ENCODE results near the gene SUSD6. TPM values are rescaled to one million over a fixed set of nuclear protein-coding genes. Genes with fewer than 3 reads are reported as not detected.
A peak's percentile ranks its signal among the peaks of the same experiment; 100 is the strongest.

Gene SUSD6
- total and polyA plus RNA-seq, 9 of the 15 experiments (the other 6 are each of a cell fraction or from before 2014, with no cell fraction given) = 2.9 to 20.7 (median 5.6) TPM

DNA sequence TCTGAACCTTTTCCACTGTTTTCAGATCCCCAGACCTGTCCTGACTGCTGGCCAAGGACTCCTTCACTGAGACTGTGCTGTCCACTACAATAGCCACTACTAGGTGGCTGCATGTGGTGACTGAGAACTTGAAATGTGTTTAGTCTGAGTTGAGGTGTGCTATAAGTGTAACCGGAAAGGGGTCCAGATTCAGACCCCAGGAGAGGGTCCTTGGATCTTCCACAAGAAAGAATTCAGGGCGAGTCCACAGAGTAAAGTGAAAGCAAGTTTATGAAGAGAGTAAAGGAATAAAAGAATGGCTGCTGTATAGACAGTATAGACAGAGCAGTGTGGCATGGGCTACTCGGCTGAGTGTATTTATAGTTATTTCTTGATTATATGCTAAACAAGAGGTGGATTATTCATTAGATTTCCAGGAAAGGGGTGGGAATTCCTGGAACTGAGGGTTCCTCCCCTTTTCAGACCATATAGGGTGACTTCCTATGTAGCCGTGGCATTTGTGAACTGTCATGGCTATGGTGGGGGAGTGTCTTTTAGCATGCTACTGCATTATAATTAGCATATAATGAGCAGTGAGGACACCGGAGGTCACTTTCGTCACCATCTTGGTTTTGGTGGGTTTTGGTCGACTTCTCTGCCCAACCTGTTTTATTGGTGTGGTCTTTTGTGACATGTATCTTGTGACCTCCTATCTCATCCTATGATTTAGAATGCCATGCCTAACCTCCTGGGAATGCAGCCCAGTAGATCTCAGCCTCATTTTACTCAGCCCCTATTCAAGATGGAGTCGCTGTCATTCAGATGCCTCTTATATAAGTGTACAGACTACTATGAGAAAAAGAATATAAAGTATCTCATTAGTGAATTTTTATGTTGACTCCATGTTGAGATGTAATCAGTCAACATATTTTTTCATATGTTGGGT is 85.5 kb downstream of the SUSD6 start (continued):
- TF ChIP-seq, protein P1, sequence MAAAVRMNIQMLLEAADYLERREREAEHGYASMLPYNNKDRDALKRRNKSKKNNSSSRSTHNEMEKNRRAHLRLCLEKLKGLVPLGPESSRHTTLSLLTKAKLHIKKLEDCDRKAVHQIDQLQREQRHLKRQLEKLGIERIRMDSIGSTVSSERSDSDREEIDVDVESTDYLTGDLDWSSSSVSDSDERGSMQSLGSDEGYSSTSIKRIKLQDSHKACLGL (CRISPR knock-in tag; IDR thresholded peaks at IDR 0.05; ENCODE audit: borderline replicate concordance, poor library complexity, severe bottlenecking) = no peak
- TF ChIP-seq BMI1 (IDR thresholded peaks at IDR 0.05; ENCODE audit: low read length) (no peak), JUND (IDR thresholded peaks at IDR 0.05; ENCODE audit: borderline replicate concordance, low read depth, low read length) (peak; percentile 14; the same call in 1 of the 2 replicates), JUND (tag; IDR thresholded peaks at IDR 0.05; ENCODE audit: borderline replicate concordance, low read depth, low read length) (peak; percentile 57; the same call in 1 of the 3 replicates), ATF3 (IDR thresholded peaks at IDR 0.05) (peak; percentile 69; the same call in 1 of the 2 replicates), ATF3 (CRISPR knock-in tag; conservative IDR thresholded peaks at IDR 0.05) (no peak), ZNF76 (CRISPR knock-in tag; IDR thresholded peaks at IDR 0.05; ENCODE audit: borderline replicate concordance) (no peak), NCOA6 (IDR thresholded peaks at IDR 0.05) (no peak), CCNT2 (IDR thresholded peaks at IDR 0.05; ENCODE audit: borderline replicate concordance, extremely low read depth, insufficient read length, low read depth, low read length) (no peak), GMEB1 (CRISPR knock-in tag; IDR thresholded peaks at IDR 0.05) (no peak), GTF3C2 (IDR thresholded peaks at IDR 0.05; ENCODE audit: borderline replicate concordance, extremely low read depth, insufficient read length) (no peak), POLR2B (IDR thresholded peaks at IDR 0.05; ENCODE audit: low read depth, partially characterized antibody) (peak; percentile 95), SAFB (IDR thresholded peaks at IDR 0.05; ENCODE audit: borderline replicate concordance, low read depth, low read length) (no peak), ZNF324 (CRISPR knock-in tag; IDR thresholded peaks at IDR 0.05) (no peak), CBFB (CRISPR knock-in tag; IDR thresholded peaks at IDR 0.05) (no peak)
- TF ChIP-seq, protein P2, sequence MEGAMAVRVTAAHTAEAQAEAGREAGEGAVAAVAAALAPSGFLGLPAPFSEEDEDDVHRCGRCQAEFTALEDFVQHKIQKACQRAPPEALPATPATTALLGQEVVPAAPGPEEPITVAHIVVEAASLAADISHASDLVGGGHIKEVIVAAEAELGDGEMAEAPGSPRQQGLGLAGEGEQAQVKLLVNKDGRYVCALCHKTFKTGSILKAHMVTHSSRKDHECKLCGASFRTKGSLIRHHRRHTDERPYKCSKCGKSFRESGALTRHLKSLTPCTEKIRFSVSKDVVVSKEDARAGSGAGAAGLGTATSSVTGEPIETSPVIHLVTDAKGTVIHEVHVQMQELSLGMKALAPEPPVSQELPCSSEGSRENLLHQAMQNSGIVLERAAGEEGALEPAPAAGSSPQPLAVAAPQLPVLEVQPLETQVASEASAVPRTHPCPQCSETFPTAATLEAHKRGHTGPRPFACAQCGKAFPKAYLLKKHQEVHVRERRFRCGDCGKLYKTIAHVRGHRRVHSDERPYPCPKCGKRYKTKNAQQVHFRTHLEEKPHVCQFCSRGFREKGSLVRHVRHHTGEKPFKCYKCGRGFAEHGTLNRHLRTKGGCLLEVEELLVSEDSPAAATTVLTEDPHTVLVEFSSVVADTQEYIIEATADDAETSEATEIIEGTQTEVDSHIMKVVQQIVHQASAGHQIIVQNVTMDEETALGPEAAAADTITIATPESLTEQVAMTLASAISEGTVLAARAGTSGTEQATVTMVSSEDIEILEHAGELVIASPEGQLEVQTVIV (CRISPR knock-in tag; IDR thresholded peaks at IDR 0.05; ENCODE audit: borderline replicate concordance) = no peak
